Osteoblast (primary cell): ENCODE results near the gene CHRNA4. TPM values are rescaled to one million over a fixed set of nuclear protein-coding genes. Genes with fewer than 3 reads are reported as not detected.
"Not testable (repeated sequence)": the region's sequence is repeated elsewhere in the genome, so short reads cannot be mapped to it uniquely, and the experiment has no call there.

Experiments used
- DNase-seq: peaks from one replicate; pipeline ENCODE4 v3.0.0; 2011; ENCODE audit warnings: low spot score, mixed read lengths; ENCODE audit not compliant: insufficient read length; ENCODE audit errors: missing footprints
- H2AFZ ChIP-seq: 2 replicates; pipeline ENCODE4 v1.6.0; 2011; ENCODE audit warnings: mild to moderate bottlenecking, low read length
- H3K27ac ChIP-seq: 2 replicates; pipeline ENCODE4 v1.5.1; 2011; ENCODE audit warnings: mild to moderate bottlenecking, low read depth, low read length, moderate library complexity
- H3K27me3 ChIP-seq: 2 replicates; pipeline ENCODE4 v1.6.0; 2012; ENCODE audit warnings: mild to moderate bottlenecking, control low read depth, inconsistent platforms, low read length, moderate library complexity; ENCODE audit not compliant: insufficient read depth
- H3K36me3 ChIP-seq: 2 replicates; pipeline ENCODE4 v1.5.1; 2011; ENCODE audit warnings: mild to moderate bottlenecking, low read length, control low read depth, moderate library complexity; ENCODE audit not compliant: insufficient read depth
- H3K4me1 ChIP-seq: 2 replicates; pipeline ENCODE4 v1.5.1; 2011; ENCODE audit warnings: mild to moderate bottlenecking, low read length, control low read depth, moderate library complexity; ENCODE audit not compliant: insufficient read depth
- H3K4me2 ChIP-seq: 2 replicates; pipeline ENCODE4 v1.6.0; 2011; ENCODE audit warnings: mild to moderate bottlenecking, low read length; ENCODE audit not compliant: insufficient read depth
- H3K4me3 ChIP-seq: fragments of 200-600 bp; sonication (generic); 3 replicates; pipeline ENCODE4 v1.5.1; 2012; ENCODE audit warnings: mild to moderate bottlenecking, low read length, inconsistent platforms; ENCODE audit not compliant: insufficient read depth
- H3K79me2 ChIP-seq: 2 replicates; pipeline ENCODE4 v1.6.0; 2012; ENCODE audit warnings: mild to moderate bottlenecking, low read length, control low read depth, inconsistent platforms; ENCODE audit not compliant: insufficient read depth
- H3K9me3 ChIP-seq: 2 replicates; pipeline ENCODE4 v1.5.1; 2011; ENCODE audit warnings: low read depth, low read length, control low read depth
- H4K20me1 ChIP-seq: 2 replicates; pipeline ENCODE4 v1.6.0; 2012; ENCODE audit warnings: mild to moderate bottlenecking, low read length, control low read depth; ENCODE audit not compliant: insufficient read depth
- total RNA-seq: library from RNA; depleted of rRNA; stranded (reverse); fragments of >200 nt; gene quantifications from 2 replicates; pipeline ENCODE4 v1.2.3, GENCODE V29; 2012
- TF ChIP-seq, protein P1 (sequence below): IDR thresholded peaks from 2 replicates; pipeline ENCODE4 v1.5.1; 2011; ENCODE audit warnings: mild to moderate bottlenecking, low read depth, low read length, moderate library complexity; ENCODE audit errors: extremely low read depth

Gene CHRNA4
- total RNA-seq, 1 donor = not detected

- Histone ChIP-seq H3K27ac (no peak overlapping the region), H3K4me3 (no peak overlapping the region), H3K36me3 (no peaks in the 10 kb centered on the region), H2AFZ (no peak overlapping the region), H3K79me2 (no peaks in the 10 kb centered on the region), H3K4me1 (no peaks in the 10 kb centered on the region), H3K9me3 (no peaks in the 10 kb centered on the region), H3K27me3 (peaks cover 3% of the 10 kb centered on the region), H4K20me1 (peaks cover 5% of the 10 kb centered on the region), H3K4me2 (no peak overlapping the region)
- TF ChIP-seq, protein P1, sequence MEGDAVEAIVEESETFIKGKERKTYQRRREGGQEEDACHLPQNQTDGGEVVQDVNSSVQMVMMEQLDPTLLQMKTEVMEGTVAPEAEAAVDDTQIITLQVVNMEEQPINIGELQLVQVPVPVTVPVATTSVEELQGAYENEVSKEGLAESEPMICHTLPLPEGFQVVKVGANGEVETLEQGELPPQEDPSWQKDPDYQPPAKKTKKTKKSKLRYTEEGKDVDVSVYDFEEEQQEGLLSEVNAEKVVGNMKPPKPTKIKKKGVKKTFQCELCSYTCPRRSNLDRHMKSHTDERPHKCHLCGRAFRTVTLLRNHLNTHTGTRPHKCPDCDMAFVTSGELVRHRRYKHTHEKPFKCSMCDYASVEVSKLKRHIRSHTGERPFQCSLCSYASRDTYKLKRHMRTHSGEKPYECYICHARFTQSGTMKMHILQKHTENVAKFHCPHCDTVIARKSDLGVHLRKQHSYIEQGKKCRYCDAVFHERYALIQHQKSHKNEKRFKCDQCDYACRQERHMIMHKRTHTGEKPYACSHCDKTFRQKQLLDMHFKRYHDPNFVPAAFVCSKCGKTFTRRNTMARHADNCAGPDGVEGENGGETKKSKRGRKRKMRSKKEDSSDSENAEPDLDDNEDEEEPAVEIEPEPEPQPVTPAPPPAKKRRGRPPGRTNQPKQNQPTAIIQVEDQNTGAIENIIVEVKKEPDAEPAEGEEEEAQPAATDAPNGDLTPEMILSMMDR = no peak
- no peak for DNase-seq
Measured at GRCh38 chr20:63307538-63308217, 53.5 kb downstream of the CHRNA4 start.

GRCh38 chr20:63306673-63307537 lies 54.2 kb downstream of the CHRNA4 start:
- H3K9me3 ChIP-seq = no peaks in the 10 kb centered on the region

DNA sequence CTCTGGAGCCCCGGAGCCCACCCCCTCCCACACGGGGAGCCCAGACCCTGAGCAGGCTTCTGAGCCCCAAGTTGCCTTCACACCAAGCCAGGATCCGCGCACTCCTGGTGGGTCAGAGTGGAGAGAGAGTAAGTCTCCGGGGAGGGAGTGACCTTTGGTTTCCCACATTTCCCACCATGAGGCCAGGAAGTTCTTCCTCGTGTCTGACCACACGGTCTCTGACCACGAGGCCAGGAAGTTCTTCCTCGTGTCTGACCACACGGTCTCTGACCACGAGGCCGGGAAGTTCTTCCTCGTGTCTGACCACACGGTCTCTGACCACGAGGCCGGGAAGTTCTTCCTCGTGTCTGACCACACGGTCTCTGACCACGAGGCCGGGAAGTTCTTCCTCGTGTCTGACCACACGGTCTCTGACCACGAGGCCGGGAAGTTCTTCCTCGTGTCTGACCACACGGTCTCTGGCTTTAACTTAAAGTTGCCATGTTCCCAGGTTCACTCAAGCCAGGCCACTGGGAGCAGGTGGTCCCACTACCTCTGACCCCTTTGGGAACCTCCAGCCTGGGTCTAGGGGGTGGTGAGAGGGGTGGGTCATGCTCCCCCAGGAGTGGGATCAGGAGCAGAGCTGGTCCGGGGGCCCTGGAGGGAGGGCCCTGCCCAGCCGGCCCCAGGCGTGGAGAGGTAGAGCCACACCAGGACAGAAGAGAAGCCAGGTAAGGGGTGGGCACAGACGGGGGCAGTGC lies 55.0 kb downstream of the CHRNA4 start:
- H3K27ac ChIP-seq, H3K27me3 ChIP-seq, H3K36me3 ChIP-seq, H3K79me2 ChIP-seq, H4K20me1 ChIP-seq, H3K4me3 ChIP-seq, H3K9me3 ChIP-seq, H2AFZ ChIP-seq, DNase-seq, H3K4me2 ChIP-seq, H3K4me1 ChIP-seq: not testable (repeated sequence)

More at GRCh38 chr20:63306673-63307537, 54.2 kb downstream of the CHRNA4 start:
- Histone ChIP-seq H3K4me2 (no peak overlapping the region), H3K4me3 (no peak overlapping the region), H4K20me1 (peaks cover 5% of the 10 kb centered on the region), H2AFZ (no peak overlapping the region), H3K27me3 (peaks cover 3% of the 10 kb centered on the region), H3K79me2 (no peaks in the 10 kb centered on the region), H3K36me3 (no peaks in the 10 kb centered on the region), H3K4me1 (no peaks in the 10 kb centered on the region), H3K27ac (no peak overlapping the region)
- DNase-seq = no peak
- TF ChIP-seq, protein P1 = no peak

- Histone ChIP-seq H4K20me1 (peaks cover 5% of the 10 kb centered on the region), H3K4me2 (no peak overlapping the region), H3K9me3 (peaks cover 2% of the 10 kb centered on the region), H3K4me3 (no peak overlapping the region), H3K36me3 (no peaks in the 10 kb centered on the region), H3K79me2 (no peaks in the 10 kb centered on the region), H2AFZ (no peak overlapping the region), H3K27me3 (peaks cover 6% of the 10 kb centered on the region), H3K27ac (no peak overlapping the region), H3K4me1 (no peaks in the 10 kb centered on the region)
- no peak for DNase-seq
- TF ChIP-seq, protein P1 = no peak
Measured at GRCh38 chr20:63305393-63305792, 55.8 kb downstream of the CHRNA4 start.
